ENCODE results near the gene PPIL4.
A peak's percentile ranks its signal among the peaks of the same experiment; 100 is the strongest.

The PPIL4 gene

GRCh38 chr6:149545754-149546471 lies at the start of gene PPIL4:
Gene PPIL4 (minus strand): TSS chr6:149546043. CDS start chr6:149546005, 38 bp downstream.
- DNase-seq (ENCODE audit: low spot score), result peak; percentile 90
- TF ChIP-seq CTCF (IDR thresholded peaks at IDR 0.05; ENCODE audit: extremely low read depth, missing control alignments), result peak; percentile 28

- no peak for DNase-seq (ENCODE audit: low spot score)
- TF ChIP-seq CTCF (IDR thresholded peaks at IDR 0.05; ENCODE audit: extremely low read depth, missing control alignments), result no peak
Measured at GRCh38 chr6:149593408-149593807, 47.6 kb upstream of the PPIL4 start.

GRCh38 chr6:149592983-149593382 lies 47.1 kb upstream of the PPIL4 start:
- TF ChIP-seq CTCF (IDR thresholded peaks at IDR 0.05; ENCODE audit: extremely low read depth, missing control alignments), result no peak
- no peak for DNase-seq (ENCODE audit: low spot score)

- TF ChIP-seq CTCF (IDR thresholded peaks at IDR 0.05; ENCODE audit: extremely low read depth, missing control alignments), result no peak
- no peak for DNase-seq (ENCODE audit: low spot score)
Measured at GRCh38 chr6:149586149-149586548, 40.3 kb upstream of the PPIL4 start.

GRCh38 chr6:149581349-149581748 lies 35.5 kb upstream of the PPIL4 start:
- DNase-seq (ENCODE audit: low spot score), result no peak
- no peak for TF ChIP-seq CTCF (IDR thresholded peaks at IDR 0.05; ENCODE audit: extremely low read depth, missing control alignments)

GRCh38 chr6:149580880-149581279 lies 35.0 kb upstream of the PPIL4 start:
- no peak for TF ChIP-seq CTCF (IDR thresholded peaks at IDR 0.05; ENCODE audit: extremely low read depth, missing control alignments)
- DNase-seq (ENCODE audit: low spot score), result no peak

- peak; percentile 24 for DNase-seq (ENCODE audit: low spot score)
- TF ChIP-seq CTCF (IDR thresholded peaks at IDR 0.05; ENCODE audit: extremely low read depth, missing control alignments), result no peak
Measured at GRCh38 chr6:149567945-149568585, 22.2 kb upstream of the PPIL4 start.
